ENCODE data around the gene PSME2.

PSME2 gene

GRCh38 chr14:24135834-24136683, 10.4 kb downstream of the PSME2 start, which contains the start of gene PSME1:
Gene PSME1, plus strand, starts transcription at chr14:24136194. Its CDS starts 69 bp downstream, at chr14:24136263.
- DNase-seq (ENCODE audit: low read depth in 2 of 2) = peak; percentile 86 to 89

GRCh38 chr14:24135584-24135833, 10.9 kb downstream of the PSME2 start:
- DNase-seq (ENCODE audit: low read depth in 2 of 2) = no peak

GRCh38 chr14:24133735-24134134, 12.7 kb downstream of the PSME2 start:
- DNase-seq (ENCODE audit: low read depth in 2 of 2) = no peak

DNA sequence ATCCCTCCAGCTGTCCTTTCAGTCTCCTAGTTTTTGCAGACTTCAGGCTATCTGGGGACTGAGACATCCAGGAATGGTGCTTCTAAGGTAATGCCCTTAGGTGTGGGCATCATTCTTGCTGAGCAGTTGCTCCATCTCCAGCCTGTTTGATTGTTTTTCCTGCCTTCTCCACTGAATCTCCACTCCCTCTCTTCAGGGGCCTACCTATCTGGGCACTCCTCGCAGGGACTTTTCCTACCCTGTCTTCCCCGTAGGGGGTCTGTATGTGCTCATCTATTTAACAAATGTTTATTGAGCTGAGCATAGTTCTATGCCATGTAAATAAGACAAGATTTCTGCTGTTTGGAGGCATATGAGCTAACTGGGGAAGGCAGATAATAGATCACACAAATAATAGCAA, 13.4 kb downstream of the PSME2 start:
- no peak for DNase-seq (ENCODE audit: low read depth in 2 of 2)

GRCh38 chr14:24132061-24132685, 14.2 kb downstream of the PSME2 start:
- no peak for DNase-seq (ENCODE audit: low read depth in 2 of 2)

GRCh38 chr14:24131549-24131966, 14.9 kb downstream of the PSME2 start:
- DNase-seq (ENCODE audit: low read depth in 2 of 2) = no peak

GRCh38 chr14:24130717-24131548, 15.5 kb downstream of the PSME2 start:
- no peak for DNase-seq (ENCODE audit: low read depth in 2 of 2)

GRCh38 chr14:24130380-24130716, 16.1 kb downstream of the PSME2 start, which contains the start of gene FITM1:
Gene FITM1, plus strand, starts transcription at chr14:24130659. Its CDS starts 905 bp downstream, at chr14:24131564.
- no peak for DNase-seq (ENCODE audit: low read depth in 2 of 2)

- no peak for DNase-seq (ENCODE audit: low read depth in 2 of 2)
Observed at GRCh38 chr14:24129410-24129998, 16.9 kb downstream of the PSME2 start.

DNA sequence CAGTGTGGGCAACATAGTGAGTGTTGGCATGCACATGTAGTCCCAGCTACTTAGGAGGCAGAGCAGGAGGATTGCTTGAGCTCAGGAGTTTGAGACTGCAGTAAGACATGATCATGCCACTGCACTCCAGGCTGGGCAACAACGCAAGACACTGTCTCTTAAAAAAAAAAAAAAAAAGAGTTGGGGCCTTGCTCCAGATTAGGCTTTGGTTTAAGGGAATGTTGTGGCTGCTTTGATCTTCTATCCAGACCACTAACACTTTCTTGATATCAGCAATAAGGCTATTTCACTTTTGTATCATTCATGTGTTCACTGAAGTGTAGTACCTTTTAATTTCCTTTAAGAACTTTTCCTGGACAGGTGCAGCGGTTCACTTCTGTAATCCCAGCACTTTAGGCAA, 18.7 kb downstream of the PSME2 start:
- DNase-seq (ENCODE audit: low read depth in 2 of 2) = no peak

- no peak for DNase-seq (ENCODE audit: low read depth in 2 of 2)
Observed at GRCh38 chr14:24126939-24127338, 19.5 kb downstream of the PSME2 start.

GRCh38 chr14:24123424-24124417, 22.7 kb downstream of the PSME2 start:
- no peak for DNase-seq (ENCODE audit: low read depth in 2 of 2)

DNA sequence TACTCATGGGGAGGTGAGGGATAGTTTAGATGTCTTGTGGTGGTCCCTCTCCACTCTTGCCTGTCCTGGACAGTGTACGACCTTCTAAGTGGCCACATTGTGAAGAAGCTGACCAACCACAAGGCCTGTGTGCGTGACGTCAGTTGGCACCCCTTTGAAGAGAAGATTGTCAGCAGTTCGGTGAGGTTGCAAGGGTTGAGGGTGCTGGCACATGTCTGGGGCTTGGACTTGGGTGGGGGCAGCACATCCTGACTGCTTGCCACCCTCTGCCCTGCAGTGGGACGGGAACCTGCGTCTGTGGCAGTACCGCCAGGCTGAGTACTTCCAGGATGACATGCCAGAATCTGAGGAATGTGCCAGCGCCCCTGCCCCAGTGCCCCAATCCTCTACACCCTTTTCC, 23.5 kb downstream of the PSME2 start:
- no peak for DNase-seq (ENCODE audit: low read depth in 2 of 2)

GRCh38 chr14:24122416-24122815, 24.0 kb downstream of the PSME2 start:
- DNase-seq (ENCODE audit: low read depth in 2 of 2) = no peak

DNA sequence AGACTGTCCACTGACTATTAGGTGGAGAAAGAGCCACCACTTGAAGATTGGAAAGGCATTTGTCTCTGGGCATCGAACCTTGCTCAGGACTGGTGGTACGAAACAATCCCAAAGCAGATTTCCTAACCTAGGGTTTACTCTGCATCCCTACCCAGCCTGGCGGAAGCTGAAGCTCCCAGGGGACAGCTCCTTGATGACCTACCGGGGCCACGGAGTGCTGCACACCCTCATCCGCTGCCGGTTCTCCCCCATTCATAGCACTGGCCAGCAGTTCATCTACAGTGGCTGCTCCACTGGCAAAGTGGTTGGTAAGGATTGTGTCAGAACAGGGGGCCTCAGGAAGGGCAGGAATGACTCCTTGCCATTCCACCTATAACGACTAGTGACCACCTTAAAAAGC, 25.2 kb downstream of the PSME2 start:
- no peak for DNase-seq (ENCODE audit: low read depth in 2 of 2)

GRCh38 chr14:24119691-24120090, 26.7 kb downstream of the PSME2 start:
- DNase-seq (ENCODE audit: low read depth in 2 of 2) = no peak

DNA sequence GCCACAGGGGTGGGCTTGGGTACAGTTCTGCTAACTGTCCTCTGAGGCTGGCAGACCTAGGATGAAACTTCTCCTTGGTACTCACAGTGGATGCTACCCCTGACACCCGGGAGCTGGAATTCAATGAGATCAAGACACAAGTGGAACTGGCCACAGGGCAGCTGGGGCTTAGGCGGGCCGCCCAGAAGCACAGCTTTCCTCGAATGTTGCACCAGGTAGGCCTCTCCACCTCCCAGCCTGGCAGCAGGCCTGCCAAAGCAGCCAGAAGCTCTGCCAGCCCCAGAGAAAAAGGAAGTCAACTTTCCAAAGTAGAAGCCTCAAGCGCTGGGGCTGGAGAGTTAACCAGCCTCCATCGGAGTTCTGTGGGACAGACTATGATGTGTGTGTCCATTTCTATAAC, 29.2 kb downstream of the PSME2 start:
- DNase-seq (ENCODE audit: low read depth in 2 of 2) = no peak

- no peak for DNase-seq (ENCODE audit: low read depth in 2 of 2)
Observed at GRCh38 chr14:24116128-24116814, 30.1 kb downstream of the PSME2 start.

DNA sequence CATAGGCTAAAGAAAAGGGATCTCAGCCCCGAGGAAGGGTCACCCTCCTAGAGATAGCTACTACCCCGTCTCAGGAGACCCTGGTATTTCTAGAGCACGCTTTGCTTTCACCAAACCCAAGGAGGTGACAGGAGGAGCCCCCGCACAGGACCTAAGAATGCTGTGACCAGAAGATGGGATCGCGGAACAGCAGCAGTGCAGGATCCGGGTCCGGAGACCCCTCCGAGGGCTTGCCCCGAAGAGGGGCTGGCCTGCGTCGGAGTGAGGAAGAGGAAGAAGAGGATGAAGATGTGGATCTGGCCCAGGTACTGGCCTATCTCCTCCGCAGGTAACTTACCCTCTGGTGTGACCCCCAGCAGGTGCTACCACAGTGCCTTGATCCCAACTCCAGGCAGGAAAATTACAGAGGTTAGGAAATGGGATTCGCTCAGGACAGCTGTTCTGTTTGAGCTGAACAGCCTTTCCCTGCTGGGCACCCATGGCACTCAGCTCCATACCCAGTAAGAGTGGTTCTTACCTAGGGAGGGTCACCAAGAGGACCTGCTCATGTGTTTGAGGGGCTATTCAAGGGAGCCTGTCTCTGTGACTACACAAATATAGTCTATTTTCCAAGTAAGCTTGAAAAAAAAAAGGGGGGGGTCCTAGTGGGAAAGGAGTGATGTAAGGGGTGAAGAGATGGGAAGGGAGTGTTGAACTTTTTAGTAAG, 30.8 kb downstream of the PSME2 start:
- DNase-seq (ENCODE audit: low read depth in 2 of 2) = no peak

Data from stimulated activated CD8-positive, alpha-beta memory T cell treated with anti-CD3 and anti-CD28 coated beads, Interleukin-7, amount 100 ng/mL, for 4 hours (primary cell).